ENCODE results near the gene OPN4.

- TF ChIP-seq CTCF (IDR thresholded peaks at IDR 0.05): no peak
- no peak for TF ChIP-seq EZH2phosphoT487 (IDR thresholded peaks at IDR 0.05)
These were observed 45.2 kb downstream of the OPN4 start for GRCh38 chr10:86699541-86699940.
